GM12878 (cell line): ENCODE data around the gene HID1. TPM values are rescaled to one million over a fixed set of nuclear protein-coding genes. Genes with fewer than 3 reads are reported as not detected.
A peak's percentile ranks its signal among the peaks of the same experiment; 100 is the strongest.

ENCODE experiments used
- ATAC-seq: fragments of 200-7000 bp; cut with Tn5 transposase; 3 replicates; pipeline ENCODE4 v1.9.1; 2020; ENCODE audit warnings: mild to moderate bottlenecking, moderate library complexity
- BruUV-seq: library from RNA; stranded (reverse); fragments of 400-500 nt; replicated peaks from 2 replicates; lab custom pipeline; 2021; lab: Mats Ljungman, UMichigan
- CTCF ChIA-PET: fragments of 300-600 bp; sonication (Branson Sonifier 250); formaldehyde crosslinking; extraction: SDS; loops from one replicate; lab custom pipeline; 2021; ENCODE audit warnings: inconsistent platforms; lab: Yijun Ruan, JAX
- POLR2A ChIA-PET: fragments of 350-600 bp; formaldehyde crosslinking; extraction: SDS; loops from one replicate; lab custom pipeline; 2021; ENCODE audit warnings: inconsistent platforms; lab: Charles Lee
- RAD21 ChIA-PET: fragments of 300-600 bp; sonication (Branson Sonifier 250); formaldehyde crosslinking; loops from one replicate; lab custom pipeline; 2023; ENCODE audit warnings: antibody characterized with exemption; ENCODE audit not compliant: unreplicated experiment; lab: Charles Lee
- SMC1A ChIA-PET: fragments of 300-600 bp; sonication (Branson Sonifier 250); formaldehyde crosslinking; loops from one replicate; lab custom pipeline; 2023; ENCODE audit not compliant: unreplicated experiment, uncharacterized antibody; lab: Charles Lee
- DNase-seq: peaks from one replicate; pipeline ENCODE4 v3.0.0-alpha.2; 2011; ENCODE audit warnings: low read depth, low spot score
- FAIRE-seq: peaks from 3 replicates; lab custom pipeline; 2011; peaks lifted over from hg19 to GRCh38; lab: Jason Lieb, UNC
- H2AFZ ChIP-seq: 2 replicates; pipeline ENCODE4 v1.6.0; 2011; ENCODE audit warnings: low read depth, low read length, control low read depth; ENCODE audit not compliant: control insufficient read depth
- H3K27ac ChIP-seq: 2 replicates; pipeline ENCODE4 v1.5.1; 2011; ENCODE audit warnings: control low read depth; ENCODE audit not compliant: control insufficient read depth, insufficient read depth
- H3K27me3 ChIP-seq, 2 experiments: replicated peaks in 1 of 2; 2 replicates each; pipeline versions ENCODE4 v1.6.0 to v1.6.1; 2011; ENCODE audit warnings: low read length in 1 of 2; ENCODE audit not compliant: control insufficient read depth in 2 of 2, insufficient read depth in 2 of 2
- H3K36me3 ChIP-seq, 2 experiments: 2 replicates each; pipeline ENCODE4 v1.5.1; 2011; ENCODE audit warnings: low read length in 1 of 2; ENCODE audit not compliant: control insufficient read depth in 2 of 2, insufficient read depth in 2 of 2
- H3K4me1 ChIP-seq: 2 replicates; pipeline ENCODE4 v1.6.1; 2011; ENCODE audit warnings: mild to moderate bottlenecking, low read length, moderate library complexity, mixed read lengths; ENCODE audit not compliant: control insufficient read depth, insufficient read depth
- H3K4me2 ChIP-seq: 2 replicates; pipeline ENCODE4 v1.6.0; 2011; ENCODE audit warnings: control low read depth; ENCODE audit not compliant: control insufficient read depth, insufficient read depth
- H3K4me3 ChIP-seq: fragments of 200-600 bp; sonication (generic); 2 replicates; pipeline ENCODE4 v1.5.1; 2016
- H3K79me2 ChIP-seq: 2 replicates; pipeline ENCODE4 v1.6.0; 2011; ENCODE audit warnings: low read length; ENCODE audit not compliant: control insufficient read depth, insufficient read depth
- H3K9ac ChIP-seq: 2 replicates; pipeline ENCODE4 v1.8.0; 2011; ENCODE audit warnings: low read length, control low read depth, mixed read lengths; ENCODE audit not compliant: control insufficient read depth, insufficient read depth
- H3K9me3 ChIP-seq: replicated peaks from 3 replicates; pipeline ENCODE4 v1.5.1; 2011; ENCODE audit warnings: mild to moderate bottlenecking, low read length; ENCODE audit not compliant: control insufficient read depth, insufficient read depth
- H4K20me1 ChIP-seq: 2 replicates; pipeline ENCODE4 v1.6.0; 2011; ENCODE audit not compliant: control insufficient read depth, insufficient read depth
- BMI1 ChIP-seq: fragments of 450-650 bp; IDR thresholded peaks from 2 replicates; pipeline ENCODE4 v1.6.1; 2016; ENCODE audit warnings: mild to moderate bottlenecking, moderate library complexity, borderline replicate concordance
- CBX5 ChIP-seq: sonication (generic); IDR thresholded peaks from 2 replicates; pipeline ENCODE4 v1.6.1; 2016; ENCODE audit warnings: low read depth, moderate library complexity, mild to moderate bottlenecking, inconsistent platforms
- HDGF ChIP-seq: fragments of 450-650 bp; IDR thresholded peaks from 2 replicates; pipeline ENCODE4 v1.6.1; 2016; ENCODE audit warnings: antibody characterized with exemption
- IKZF1 ChIP-seq: fragments of 450-650 bp; conservative IDR thresholded peaks from 2 replicates; pipeline ENCODE4 v1.6.1; 2017; ENCODE audit warnings: antibody characterized with exemption, mild to moderate bottlenecking
- IRF4 ChIP-seq: IDR thresholded peaks from 2 replicates; pipeline ENCODE4 v1.6.1; 2011; ENCODE audit warnings: low read depth, low read length
- MEF2B ChIP-seq: fragments of 450-650 bp; IDR thresholded peaks from 2 replicates; pipeline ENCODE4 v1.6.1; 2018; ENCODE audit warnings: mild to moderate bottlenecking, moderate library complexity; ENCODE audit not compliant: partially characterized antibody, poor library complexity, severe bottlenecking
- SMAD1 ChIP-seq: fragments of 450-650 bp; IDR thresholded peaks from 2 replicates; pipeline ENCODE4 v1.6.1; 2018; ENCODE audit warnings: mild to moderate bottlenecking, low read depth; ENCODE audit not compliant: partially characterized antibody
- WRNIP1 ChIP-seq: IDR thresholded peaks from 2 replicates; pipeline ENCODE4 v1.6.1; 2011; ENCODE audit warnings: low read depth, low read length, improper control_type of control experiment, borderline replicate concordance
- ZNF384 ChIP-seq: IDR thresholded peaks from 2 replicates; pipeline ENCODE4 v1.6.1; 2012; ENCODE audit warnings: low read depth, mild to moderate bottlenecking, low read length, improper control_type of control experiment, borderline replicate concordance
- ZNF622 ChIP-seq: fragments of 450-650 bp; IDR thresholded peaks from 2 replicates; pipeline ENCODE4 v1.6.1; 2017; ENCODE audit warnings: mild to moderate bottlenecking, inconsistent platforms
- WGBS: methylation state at CpG from one replicate; pipeline ENCODE4 v1.1.6; 2016; ENCODE audit warnings: low lambda C conversion rate; ENCODE audit not compliant: insufficient replicate concordance, insufficient coverage; ENCODE audit errors: missing lambda C conversion rate; 5-methylcytosine and 5-hydroxymethylcytosine counted together
- in situ Hi-C: fragments of 300-500 bp; cut with MboI; formaldehyde crosslinking; loops from 9 replicates; pipeline ENCODE4 v1.14.3; 2018; ENCODE audit warnings: mixed read lengths
- intact Hi-C: fragments of 100-400 bp; cut with micrococcal nuclease; formaldehyde crosslinking; loops from one replicate; pipeline ENCODE4 v1.14.2; 2022; ENCODE audit not compliant: unreplicated experiment
- polyA plus RNA-seq, 11 experiments: library from polyadenylated mRNA; depleted of rRNA in 4 of 11; unstranded in 6 of 11; stranded (reverse) in 5 of 11; fragments of >200 nt; fragmentation: Nextera tagmentation in 4 of 11; fragmentation: Illumina TruSeq in 1 of 11; extraction: Ambion mirVana in 4 of 11; extraction: Trizol in 1 of 11; gene quantifications; 1 replicate in 1 of 11; 2 replicates in 10 of 11; pipeline versions ENCODE4 v1.2.1 to v1.2.3, GENCODE V29; 2011 to 2016; ENCODE audit warnings: inconsistent platforms in 2 of 11, missing spikeins in 2 of 11, low read depth in 1 of 11
- total RNA-seq, 4 experiments: library from RNA; depleted of rRNA in 3 of 4; stranded (reverse); fragments of >200 nt in 3 of 4; fragmentation: Illumina TruSeq in 1 of 4; extraction: Trizol in 1 of 4; gene quantifications; 2 replicates each; pipeline versions ENCODE4 v1.2.1 to v1.2.3, GENCODE V29; 2013 to 2021
- TF ChIP-seq, protein P1 (sequence below): IDR thresholded peaks from 2 replicates; pipeline ENCODE4 v1.6.1; 2012; ENCODE audit warnings: low read depth, low read length, improper control_type of control experiment
- TF ChIP-seq, protein P2 (sequence below): fragments of 450-650 bp; IDR thresholded peaks from 2 replicates; pipeline ENCODE4 v1.6.1; 2017; ENCODE audit warnings: borderline replicate concordance
- TF ChIP-seq, protein P3 (sequence below): IDR thresholded peaks from 2 replicates; pipeline ENCODE4 v1.6.1; 2011; ENCODE audit warnings: mild to moderate bottlenecking, low read depth, low read length, moderate library complexity; ENCODE audit not compliant: insufficient replicate concordance
- TF ChIP-seq, protein P4 (sequence below): fragments of 450-650 bp; formaldehyde crosslinking; IDR thresholded peaks from 2 replicates; pipeline ENCODE4 v1.5.0; 2022; ENCODE audit warnings: mild to moderate bottlenecking, missing genetic modification characterization
- TF ChIP-seq, protein P5 (sequence below): IDR thresholded peaks from 2 replicates; pipeline ENCODE4 v1.6.1; 2012; ENCODE audit warnings: low read depth, low read length, improper control_type of control experiment

Gene HID1
- total and polyA plus RNA-seq, 10 of the 15 experiments (the other 5 are each of a cell fraction or from before 2014, with no cell fraction given): 0.04 to 0.77 (median 0.32) TPM; not detected in 2

DNA sequence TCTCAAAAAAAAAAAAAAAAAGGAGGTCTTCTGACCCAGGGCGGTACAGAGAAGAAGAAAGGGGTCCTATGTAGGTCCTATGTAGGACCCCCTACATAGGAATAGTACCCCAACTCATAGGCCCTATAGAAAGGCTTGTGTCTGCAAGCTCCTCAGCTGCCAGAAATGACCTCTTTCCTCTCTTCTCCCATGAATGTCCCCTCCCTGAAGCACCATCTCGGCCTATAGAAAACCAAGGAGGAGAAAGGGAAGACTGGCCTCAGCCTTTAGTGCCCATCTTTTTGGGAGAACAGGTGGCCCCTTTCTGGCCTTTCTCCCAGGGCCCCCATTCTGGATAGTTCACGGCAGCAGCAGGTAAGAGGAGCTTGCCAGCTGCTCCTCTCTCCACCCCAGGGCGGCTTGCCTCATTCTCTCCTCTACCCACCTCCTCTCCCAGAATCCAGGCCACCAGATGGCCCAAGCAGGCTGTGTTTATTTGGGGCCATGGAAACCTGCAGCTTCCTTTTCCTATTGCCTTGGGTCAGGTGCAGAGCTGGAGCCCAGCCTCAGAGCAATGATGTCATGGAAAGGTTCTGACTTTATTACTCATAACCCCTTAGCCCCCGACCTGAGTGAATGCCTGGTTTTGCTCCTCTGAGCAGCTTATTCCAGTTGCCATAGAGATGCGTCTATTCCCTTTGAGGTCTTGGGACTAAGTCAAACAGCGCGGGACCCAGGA is 38.3 kb upstream of the HID1 start:
- DNase-seq (no peak), FAIRE-seq (no peak), ATAC-seq (no peak)
- Histone ChIP-seq H3K9me3 (no peaks in the 10 kb centered on the region), H3K27ac (no peak overlapping the region), H3K4me1 (peaks cover 8% of the 10 kb centered on the region), H3K9ac (no peak overlapping the region), H3K79me2 (peaks cover 14% of the 10 kb centered on the region), H4K20me1 (no peaks in the 10 kb centered on the region), H3K4me2 (no peak overlapping the region), H3K36me3 (no peaks in the 10 kb centered on the region), H2AFZ (peak overlapping the region; percentile 7; the same call in 1 of the 2 replicates), H3K27me3 (no peaks in the 10 kb centered on the region; a peak in 1 of 4 replicates), H3K4me3 (no peak overlapping the region)
- SMC1A ChIA-PET: interaction anchor here (0.5 to 4.8 kb wide), 8 partner anchors 9 to 401 kb away, joined by 3 to 23 read pairs (median 4); no protein-coding TSS in a partner anchor
- intact Hi-C loops (no loop called here), in situ Hi-C loops (no loop called here)
- BruUV-seq: no TSS peak
- TF ChIP-seq IRF4 (no peak), HDGF (no peak), CBX5 (no peak), BMI1 (no peak), MEF2B (no peak), WRNIP1 (no peak), ZNF384 (no peak), ZNF622 (no peak), SMAD1 (no peak), IKZF1 (no peak)
- TF ChIP-seq, protein P1, sequence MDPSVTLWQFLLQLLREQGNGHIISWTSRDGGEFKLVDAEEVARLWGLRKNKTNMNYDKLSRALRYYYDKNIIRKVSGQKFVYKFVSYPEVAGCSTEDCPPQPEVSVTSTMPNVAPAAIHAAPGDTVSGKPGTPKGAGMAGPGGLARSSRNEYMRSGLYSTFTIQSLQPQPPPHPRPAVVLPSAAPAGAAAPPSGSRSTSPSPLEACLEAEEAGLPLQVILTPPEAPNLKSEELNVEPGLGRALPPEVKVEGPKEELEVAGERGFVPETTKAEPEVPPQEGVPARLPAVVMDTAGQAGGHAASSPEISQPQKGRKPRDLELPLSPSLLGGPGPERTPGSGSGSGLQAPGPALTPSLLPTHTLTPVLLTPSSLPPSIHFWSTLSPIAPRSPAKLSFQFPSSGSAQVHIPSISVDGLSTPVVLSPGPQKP: no peak
- TF ChIP-seq, protein P2, sequence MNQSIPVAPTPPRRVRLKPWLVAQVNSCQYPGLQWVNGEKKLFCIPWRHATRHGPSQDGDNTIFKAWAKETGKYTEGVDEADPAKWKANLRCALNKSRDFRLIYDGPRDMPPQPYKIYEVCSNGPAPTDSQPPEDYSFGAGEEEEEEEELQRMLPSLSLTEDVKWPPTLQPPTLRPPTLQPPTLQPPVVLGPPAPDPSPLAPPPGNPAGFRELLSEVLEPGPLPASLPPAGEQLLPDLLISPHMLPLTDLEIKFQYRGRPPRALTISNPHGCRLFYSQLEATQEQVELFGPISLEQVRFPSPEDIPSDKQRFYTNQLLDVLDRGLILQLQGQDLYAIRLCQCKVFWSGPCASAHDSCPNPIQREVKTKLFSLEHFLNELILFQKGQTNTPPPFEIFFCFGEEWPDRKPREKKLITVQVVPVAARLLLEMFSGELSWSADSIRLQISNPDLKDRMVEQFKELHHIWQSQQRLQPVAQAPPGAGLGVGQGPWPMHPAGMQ: no peak
- TF ChIP-seq, protein P3, sequence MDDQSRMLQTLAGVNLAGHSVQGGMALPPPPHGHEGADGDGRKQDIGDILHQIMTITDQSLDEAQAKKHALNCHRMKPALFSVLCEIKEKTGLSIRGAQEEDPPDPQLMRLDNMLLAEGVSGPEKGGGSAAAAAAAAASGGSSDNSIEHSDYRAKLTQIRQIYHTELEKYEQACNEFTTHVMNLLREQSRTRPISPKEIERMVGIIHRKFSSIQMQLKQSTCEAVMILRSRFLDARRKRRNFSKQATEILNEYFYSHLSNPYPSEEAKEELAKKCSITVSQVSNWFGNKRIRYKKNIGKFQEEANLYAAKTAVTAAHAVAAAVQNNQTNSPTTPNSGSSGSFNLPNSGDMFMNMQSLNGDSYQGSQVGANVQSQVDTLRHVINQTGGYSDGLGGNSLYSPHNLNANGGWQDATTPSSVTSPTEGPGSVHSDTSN: no peak
- TF ChIP-seq, protein P4, sequence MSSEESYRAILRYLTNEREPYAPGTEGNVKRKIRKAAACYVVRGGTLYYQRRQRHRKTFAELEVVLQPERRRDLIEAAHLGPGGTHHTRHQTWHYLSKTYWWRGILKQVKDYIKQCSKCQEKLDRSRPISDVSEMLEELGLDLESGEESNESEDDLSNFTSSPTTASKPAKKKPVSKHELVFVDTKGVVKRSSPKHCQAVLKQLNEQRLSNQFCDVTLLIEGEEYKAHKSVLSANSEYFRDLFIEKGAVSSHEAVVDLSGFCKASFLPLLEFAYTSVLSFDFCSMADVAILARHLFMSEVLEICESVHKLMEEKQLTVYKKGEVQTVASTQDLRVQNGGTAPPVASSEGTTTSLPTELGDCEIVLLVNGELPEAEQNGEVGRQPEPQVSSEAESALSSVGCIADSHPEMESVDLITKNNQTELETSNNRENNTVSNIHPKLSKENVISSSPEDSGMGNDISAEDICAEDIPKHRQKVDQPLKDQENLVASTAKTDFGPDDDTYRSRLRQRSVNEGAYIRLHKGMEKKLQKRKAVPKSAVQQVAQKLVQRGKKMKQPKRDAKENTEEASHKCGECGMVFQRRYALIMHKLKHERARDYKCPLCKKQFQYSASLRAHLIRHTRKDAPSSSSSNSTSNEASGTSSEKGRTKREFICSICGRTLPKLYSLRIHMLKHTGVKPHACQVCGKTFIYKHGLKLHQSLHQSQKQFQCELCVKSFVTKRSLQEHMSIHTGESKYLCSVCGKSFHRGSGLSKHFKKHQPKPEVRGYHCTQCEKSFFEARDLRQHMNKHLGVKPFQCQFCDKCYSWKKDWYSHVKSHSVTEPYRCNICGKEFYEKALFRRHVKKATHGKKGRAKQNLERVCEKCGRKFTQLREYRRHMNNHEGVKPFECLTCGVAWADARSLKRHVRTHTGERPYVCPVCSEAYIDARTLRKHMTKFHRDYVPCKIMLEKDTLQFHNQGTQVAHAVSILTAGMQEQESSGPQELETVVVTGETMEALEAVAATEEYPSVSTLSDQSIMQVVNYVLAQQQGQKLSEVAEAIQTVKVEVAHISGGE (CRISPR knock-in tag): no peak
- TF ChIP-seq, protein P5, sequence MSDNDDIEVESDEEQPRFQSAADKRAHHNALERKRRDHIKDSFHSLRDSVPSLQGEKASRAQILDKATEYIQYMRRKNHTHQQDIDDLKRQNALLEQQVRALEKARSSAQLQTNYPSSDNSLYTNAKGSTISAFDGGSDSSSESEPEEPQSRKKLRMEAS: no peak
- POLR2A ChIA-PET: interaction anchor here (0.5 to 3.5 kb wide), 6 partner anchors 21 to 522 kb away, joined by 3 to 11 read pairs (median 4); partner anchors contain the start of gene ARMC7
- 84% methylated on average over 7 of the region's 8 CpGs for WGBS
- RAD21 ChIA-PET: interaction anchor here (0.7 to 5.4 kb wide), 6 partner anchors 21 to 191 kb away, joined by 3 to 35 read pairs (median 4); no protein-coding TSS in a partner anchor
- CTCF ChIA-PET: interaction anchor here (0.9 to 3.9 kb wide), 9 partner anchors 14 to 106 kb away, joined by 3 to 64 read pairs (median 7); partner anchors contain the start of gene SLC16A5
